ENCODE data around the gene RGS7.

RGS7 gene

GRCh38 chr1:241390526-241390925 is 33.5 kb upstream of the RGS7 start:
- TF ChIP-seq CTCF (IDR thresholded peaks at IDR 0.05) = no peak
- H3K27ac ChIP-seq = no peak overlapping the region
- no peaks in the 10 kb centered on the region for H3K9me3 ChIP-seq
- no peaks in the 10 kb centered on the region for H3K4me1 ChIP-seq (ENCODE audit: control insufficient read depth in 1 of 2, insufficient read depth in 1 of 2, low read depth in 1 of 2, low read length in 1 of 2)
- no peaks in the 10 kb centered on the region for H3K36me3 ChIP-seq
- no peak overlapping the region for H3K4me3 ChIP-seq (ENCODE audit: low read depth in 1 of 2, low read length in 1 of 2)
- no peaks in the 10 kb centered on the region for H3K27me3 ChIP-seq

GRCh38 chr1:241389400-241389799 is 32.4 kb upstream of the RGS7 start:
- H3K9me3 ChIP-seq = no peaks in the 10 kb centered on the region

GRCh38 chr1:241387216-241387615 is 30.2 kb upstream of the RGS7 start:
- Histone ChIP-seq H3K4me1 (ENCODE audit: control insufficient read depth in 1 of 2, insufficient read depth in 1 of 2, low read depth in 1 of 2, low read length in 1 of 2) (no peaks in the 10 kb centered on the region), H3K27me3 (no peaks in the 10 kb centered on the region), H3K4me3 (ENCODE audit: low read depth in 1 of 2, low read length in 1 of 2) (no peak overlapping the region), H3K9me3 (no peaks in the 10 kb centered on the region), H3K36me3 (no peaks in the 10 kb centered on the region), H3K27ac (no peak overlapping the region)
- TF ChIP-seq CTCF (IDR thresholded peaks at IDR 0.05) = no peak

More at GRCh38 chr1:241389400-241389799, 32.4 kb upstream of the RGS7 start:
- H3K27ac ChIP-seq = no peak overlapping the region
- H3K36me3 ChIP-seq = no peaks in the 10 kb centered on the region
- no peaks in the 10 kb centered on the region for H3K27me3 ChIP-seq
- no peak overlapping the region for H3K4me3 ChIP-seq (ENCODE audit: low read depth in 1 of 2, low read length in 1 of 2)
- no peaks in the 10 kb centered on the region for H3K4me1 ChIP-seq (ENCODE audit: control insufficient read depth in 1 of 2, insufficient read depth in 1 of 2, low read depth in 1 of 2, low read length in 1 of 2)
- TF ChIP-seq CTCF (IDR thresholded peaks at IDR 0.05) = no peak

DNA sequence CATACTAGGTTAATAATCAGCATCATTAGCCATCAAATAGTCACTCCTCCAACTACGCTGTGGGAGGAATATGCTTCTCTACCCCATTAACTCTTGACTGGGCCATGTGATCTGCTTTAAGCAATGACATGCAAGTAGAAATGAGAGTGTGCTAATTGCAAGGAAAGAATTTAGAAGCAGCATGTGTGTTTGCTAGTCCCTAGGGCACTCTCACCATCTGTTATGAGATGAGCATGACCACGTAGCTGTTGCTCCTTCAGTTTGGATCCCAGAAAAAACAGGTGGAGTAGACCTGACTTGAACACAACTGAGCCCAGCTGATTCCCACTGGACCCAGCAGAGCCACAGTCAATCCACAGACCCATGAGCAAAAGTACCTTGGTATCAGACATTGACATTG is 19.7 kb upstream of the RGS7 start:
- Histone ChIP-seq H3K27me3 (no peaks in the 10 kb centered on the region), H3K36me3 (no peaks in the 10 kb centered on the region), H3K4me3 (ENCODE audit: low read depth in 1 of 2, low read length in 1 of 2) (no peak overlapping the region), H3K9me3 (no peaks in the 10 kb centered on the region), H3K4me1 (ENCODE audit: control insufficient read depth in 1 of 2, insufficient read depth in 1 of 2, low read depth in 1 of 2, low read length in 1 of 2) (no peaks in the 10 kb centered on the region), H3K27ac (no peak overlapping the region)
- TF ChIP-seq CTCF (IDR thresholded peaks at IDR 0.05) = no peak

DNA sequence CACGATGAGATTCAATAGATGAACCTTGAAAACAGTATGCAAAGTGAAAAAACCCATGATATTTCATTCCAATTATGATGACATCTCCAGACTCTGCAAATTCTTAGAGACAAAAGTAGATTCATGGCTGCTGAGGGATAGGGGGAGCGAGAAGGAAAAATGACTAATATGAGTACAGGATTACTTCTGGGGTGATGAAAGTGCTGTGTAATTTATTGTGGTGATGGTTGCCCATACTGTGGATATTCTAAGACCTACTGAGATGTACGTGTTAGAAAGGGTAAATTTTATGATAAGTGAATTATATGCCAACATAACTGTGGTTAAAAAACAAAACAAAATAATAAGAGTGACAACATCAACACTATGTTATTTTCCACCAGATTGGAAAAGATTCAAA is 18.9 kb upstream of the RGS7 start:
- H3K4me3 ChIP-seq (ENCODE audit: low read depth in 1 of 2, low read length in 1 of 2) = no peak overlapping the region
- no peak for TF ChIP-seq CTCF (IDR thresholded peaks at IDR 0.05)
- H3K9me3 ChIP-seq = no peaks in the 10 kb centered on the region
- H3K4me1 ChIP-seq (ENCODE audit: control insufficient read depth in 1 of 2, insufficient read depth in 1 of 2, low read depth in 1 of 2, low read length in 1 of 2) = no peaks in the 10 kb centered on the region
- no peak overlapping the region for H3K27ac ChIP-seq
- H3K27me3 ChIP-seq = no peaks in the 10 kb centered on the region
- H3K36me3 ChIP-seq = no peaks in the 10 kb centered on the region

- Histone ChIP-seq H3K9me3 (no peaks in the 10 kb centered on the region), H3K4me3 (ENCODE audit: low read depth in 1 of 2, low read length in 1 of 2) (no peak overlapping the region), H3K27me3 (no peaks in the 10 kb centered on the region), H3K4me1 (ENCODE audit: control insufficient read depth in 1 of 2, insufficient read depth in 1 of 2, low read depth in 1 of 2, low read length in 1 of 2) (no peaks in the 10 kb centered on the region), H3K27ac (no peak overlapping the region), H3K36me3 (no peaks in the 10 kb centered on the region)
- TF ChIP-seq CTCF (IDR thresholded peaks at IDR 0.05) = no peak
Measured at GRCh38 chr1:241366196-241366595, 9.2 kb upstream of the RGS7 start.
